Astrocyte of the cerebellum (primary cell): ENCODE measurements around the gene PTGIR.

Source experiments
- DNase-seq: peaks from one replicate; pipeline ENCODE4 v3.0.0-alpha.2; 2011; ENCODE audit warnings: low read depth
- H3K4me3 ChIP-seq: 2 replicates; pipeline ENCODE4 v1.5.1; 2011; ENCODE audit warnings: mild to moderate bottlenecking, low read depth, low read length, moderate library complexity
- CTCF ChIP-seq: IDR thresholded peaks from 2 replicates; pipeline ENCODE4 v1.5.1; 2012; ENCODE audit warnings: low read length, low read depth, moderate library complexity, mild to moderate bottlenecking; ENCODE audit errors: missing control alignments
- in situ Hi-C: cut with HindIII; loops from 2 replicates; pipeline ENCODE4 v1.10.0; 2017; ENCODE audit warnings: low sequenced_read_pairs

PTGIR gene

GRCh38 chr19:46601318-46602224, 23.3 kb downstream of the PTGIR start, which contains the start of gene CALM3:
Gene CALM3 (plus strand): TSS chr19:46601330. CDS start chr19:46601435, 105 bp downstream.
- peak within 1 kb of the TSS; percentile 100 for H3K4me3 ChIP-seq
- TF ChIP-seq CTCF = no peak
- in situ Hi-C loops = no loop called here
- no peak for DNase-seq

GRCh38 chr19:46600384-46601317, 24.2 kb downstream of the PTGIR start:
- peak; percentile 97 for DNase-seq
- H3K4me3 ChIP-seq = peak overlapping the region; percentile 100
- in situ Hi-C loops = no loop called here
- no peak for TF ChIP-seq CTCF

DNA sequence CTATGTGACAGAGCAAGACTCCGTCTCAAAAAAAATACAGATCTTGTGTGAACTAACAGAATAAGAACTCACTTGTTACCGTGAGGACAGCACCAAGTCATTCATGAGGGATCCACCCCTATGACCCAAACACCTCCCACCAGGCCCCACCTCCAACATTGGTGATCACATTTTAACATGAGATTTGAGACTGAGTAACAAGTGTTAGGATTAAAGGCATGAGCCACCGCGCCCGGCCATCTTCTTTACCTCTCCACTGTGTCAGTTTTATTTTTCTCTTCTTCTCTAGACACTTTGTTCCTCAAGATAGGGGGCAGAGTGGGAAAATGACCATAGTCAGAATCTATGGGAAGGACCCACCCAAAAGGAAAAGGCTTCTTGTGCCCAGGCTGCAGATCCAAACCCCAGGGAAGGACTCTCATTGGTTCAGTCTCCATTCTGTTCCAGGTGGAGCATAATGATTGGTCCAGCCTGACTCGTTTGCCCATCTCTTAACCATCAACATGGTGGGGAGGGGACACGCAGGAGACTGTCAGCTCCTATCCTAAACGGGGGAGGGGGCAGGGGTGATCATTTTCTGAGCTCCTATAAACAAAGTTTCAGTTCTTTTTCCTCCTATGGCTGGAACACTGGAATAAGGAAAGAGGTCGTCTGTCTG, 25.0 kb downstream of the PTGIR start:
- DNase-seq = no peak
- no peak for TF ChIP-seq CTCF
- H3K4me3 ChIP-seq = peak overlapping the region; percentile 100
- in situ Hi-C loops = no loop called here

DNA sequence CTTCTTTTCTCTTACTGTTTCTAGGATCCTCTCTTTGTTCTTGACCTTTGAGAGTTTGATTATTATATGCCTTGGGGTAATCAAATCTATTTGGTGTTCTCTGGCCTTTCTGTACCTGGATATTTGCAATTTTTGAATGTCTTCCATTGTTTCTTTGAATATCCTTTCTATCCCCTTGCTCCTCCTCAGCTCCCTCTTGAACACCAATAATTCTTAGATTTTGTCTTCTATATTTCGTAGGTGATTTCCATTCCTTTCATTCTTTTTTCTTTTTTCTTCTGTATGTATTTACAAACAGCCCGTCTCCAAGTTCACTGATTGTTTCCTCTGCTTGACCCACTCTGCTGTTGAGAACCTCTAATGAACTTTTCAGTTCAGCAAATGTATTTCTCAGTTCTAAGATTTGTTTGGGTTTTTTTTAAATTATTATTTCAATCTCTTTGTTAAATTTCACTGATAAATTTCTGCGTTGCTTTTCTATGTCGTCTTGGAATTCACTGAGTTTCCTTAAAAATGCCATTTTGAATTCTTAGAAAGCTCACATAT, 26.4 kb downstream of the PTGIR start:
- in situ Hi-C loops = no loop called here
- TF ChIP-seq CTCF = no peak
- DNase-seq = no peak
- no peak overlapping the region for H3K4me3 ChIP-seq

GRCh38 chr19:46596008-46596407, 28.9 kb downstream of the PTGIR start:
- TF ChIP-seq CTCF = no peak
- no peak for DNase-seq
- in situ Hi-C loops = no loop called here
- H3K4me3 ChIP-seq = no peak overlapping the region

DNA sequence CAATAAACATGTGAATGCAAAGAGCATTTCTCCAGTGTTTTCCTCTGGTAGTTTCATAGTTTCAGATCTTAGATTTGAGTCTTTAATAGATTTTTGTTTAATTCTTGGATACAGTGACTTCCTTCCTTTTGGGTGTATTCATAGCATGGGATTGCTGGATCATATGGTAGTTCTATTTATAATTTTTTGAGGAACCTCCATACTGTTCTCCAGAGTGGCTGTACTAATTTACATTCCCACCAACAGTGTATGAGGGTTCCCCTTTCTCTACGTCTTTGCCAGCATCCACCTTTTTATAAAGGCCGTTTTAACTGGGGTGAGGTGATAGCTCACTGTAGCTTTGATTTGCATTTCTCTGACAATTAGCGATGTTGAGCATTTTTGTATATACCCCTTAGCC, 33.0 kb downstream of the PTGIR start:
- no peak for DNase-seq
- in situ Hi-C loops = no loop called here
- no peak for TF ChIP-seq CTCF
- no peak overlapping the region for H3K4me3 ChIP-seq
